ENCODE data around the gene BMX. TPM values are rescaled to one million over a fixed set of nuclear protein-coding genes. Genes with fewer than 3 reads are reported as not detected.

The BMX gene
- polyA plus RNA-seq, 1 donor from 2014 or later, result not detected

DNA sequence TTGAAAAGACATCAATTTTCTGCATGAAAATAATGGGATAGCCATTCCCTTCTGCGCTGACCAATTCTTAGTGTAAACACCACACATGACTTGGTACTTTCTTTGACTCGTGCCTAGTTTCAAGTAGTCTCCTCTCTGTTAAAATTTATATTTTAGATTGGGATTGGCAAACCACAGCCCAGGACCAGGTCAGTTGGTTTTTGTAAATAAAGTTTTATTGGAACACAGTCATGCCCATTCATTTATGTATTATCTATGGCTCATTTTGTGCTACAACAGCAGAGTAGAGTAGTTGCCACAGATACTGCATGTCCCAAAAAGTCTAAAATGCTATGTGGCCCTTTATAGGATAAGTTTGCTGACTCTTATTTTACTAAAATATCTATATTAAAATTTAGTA, 46.7 kb downstream of the BMX start:
- H3K27me3 ChIP-seq (ENCODE audit: insufficient read depth, low read depth, low read length), result no peaks in the 10 kb centered on the region
- no peaks in the 10 kb centered on the region for H3K36me3 ChIP-seq (ENCODE audit: insufficient read depth, low read length)
- no peak for TF ChIP-seq CTCF (IDR thresholded peaks at IDR 0.05; ENCODE audit: poor library complexity, severe bottlenecking)
- TF ChIP-seq REST (IDR thresholded peaks at IDR 0.05; ENCODE audit: borderline replicate concordance), result no peak
- no peak for TF ChIP-seq POLR2AphosphoS5 (IDR thresholded peaks at IDR 0.05)
- TF ChIP-seq EZH2 (IDR thresholded peaks at IDR 0.05; ENCODE audit: borderline replicate concordance, insufficient read depth, low read length, poor library complexity, severe bottlenecking), result no peak
- TF ChIP-seq SMC3 (conservative IDR thresholded peaks at IDR 0.05; ENCODE audit: poor library complexity), result no peak
- no peak for TF ChIP-seq RAD21 (conservative IDR thresholded peaks at IDR 0.05)
- TF ChIP-seq TAF1 (IDR thresholded peaks at IDR 0.05; ENCODE audit: low read depth), result no peak
- no peak for TF ChIP-seq EP300 (conservative IDR thresholded peaks at IDR 0.05; ENCODE audit: poor library complexity, severe bottlenecking)
- no peak for TF ChIP-seq MXI1 (conservative IDR thresholded peaks at IDR 0.05; ENCODE audit: poor library complexity, severe bottlenecking)
- no peak overlapping the region for H3K4me3 ChIP-seq (ENCODE audit: low read length)
- no peaks in the 10 kb centered on the region for H3K9me3 ChIP-seq (ENCODE audit: low read length)
- H3K27ac ChIP-seq (ENCODE audit: low read length), result no peak overlapping the region
- H4K20me1 ChIP-seq (ENCODE audit: insufficient read depth), result no peaks in the 10 kb centered on the region
- H3K9me2 ChIP-seq (ENCODE audit: insufficient read depth, low read length), result no peaks in the 10 kb centered on the region
- H3K4me2 ChIP-seq (ENCODE audit: low read length), result no peak overlapping the region
- no peaks in the 10 kb centered on the region for H3K79me2 ChIP-seq (replicated peaks; ENCODE audit: insufficient read depth, low read length)
- no peak overlapping the region for H3K9ac ChIP-seq (ENCODE audit: low read length)
- no peaks in the 10 kb centered on the region for H3F3A ChIP-seq (ENCODE audit: insufficient read depth, low read length, poor library complexity, severe bottlenecking)
- H2AFZ ChIP-seq (ENCODE audit: low read depth, low read length), result no peak overlapping the region

DNA sequence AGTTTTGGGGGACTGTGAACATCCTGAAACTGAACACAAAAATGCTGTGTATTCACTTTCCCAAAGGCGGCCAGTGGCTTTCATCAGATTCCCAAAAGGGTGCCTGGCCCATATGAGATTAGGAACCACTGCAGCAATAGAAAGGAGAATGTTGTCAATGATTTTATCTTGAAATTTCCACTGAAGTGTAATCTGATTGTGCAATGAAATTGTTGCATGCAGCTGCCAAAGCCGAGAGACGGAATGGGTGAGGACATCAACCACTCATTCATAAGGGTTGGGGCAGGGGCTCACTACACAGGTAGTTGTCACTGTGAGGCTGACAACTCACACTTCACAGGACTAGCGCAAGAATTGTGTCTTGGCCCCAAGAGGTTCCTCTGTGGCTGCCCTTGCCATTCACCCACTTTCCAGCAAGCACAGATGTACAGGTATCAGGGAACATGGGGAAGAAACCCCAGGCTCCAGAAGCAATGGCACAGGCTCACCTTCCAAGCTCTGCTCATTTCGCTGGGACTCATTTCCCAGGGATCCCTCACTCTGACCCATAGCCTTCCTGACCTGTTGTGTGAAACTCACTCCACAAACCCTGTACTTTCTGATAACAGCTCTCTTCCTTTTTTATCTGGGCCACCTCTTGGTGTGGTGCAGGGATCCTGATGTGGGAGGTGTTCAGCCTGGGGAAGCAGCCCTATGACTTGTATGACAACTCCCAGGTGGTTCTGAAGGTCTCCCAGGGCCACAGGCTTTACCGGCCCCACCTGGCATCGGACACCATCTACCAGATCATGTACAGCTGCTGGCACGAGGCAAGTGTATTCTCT, 48.8 kb downstream of the BMX start:
- no peaks in the 10 kb centered on the region for H3F3A ChIP-seq (ENCODE audit: insufficient read depth, low read length, poor library complexity, severe bottlenecking)
- H4K20me1 ChIP-seq (ENCODE audit: insufficient read depth), result no peaks in the 10 kb centered on the region
- no peak overlapping the region for H3K27ac ChIP-seq (ENCODE audit: low read length)
- H3K79me2 ChIP-seq (replicated peaks; ENCODE audit: insufficient read depth, low read length), result no peaks in the 10 kb centered on the region
- TF ChIP-seq REST (IDR thresholded peaks at IDR 0.05; ENCODE audit: borderline replicate concordance) (no peak), SMC3 (conservative IDR thresholded peaks at IDR 0.05; ENCODE audit: poor library complexity) (no peak), EP300 (conservative IDR thresholded peaks at IDR 0.05; ENCODE audit: poor library complexity, severe bottlenecking) (no peak), MXI1 (conservative IDR thresholded peaks at IDR 0.05; ENCODE audit: poor library complexity, severe bottlenecking) (no peak), POLR2AphosphoS5 (IDR thresholded peaks at IDR 0.05) (no peak), CTCF (IDR thresholded peaks at IDR 0.05; ENCODE audit: poor library complexity, severe bottlenecking) (no peak), RAD21 (conservative IDR thresholded peaks at IDR 0.05) (no peak), TAF1 (IDR thresholded peaks at IDR 0.05; ENCODE audit: low read depth) (no peak), EZH2 (IDR thresholded peaks at IDR 0.05; ENCODE audit: borderline replicate concordance, insufficient read depth, low read length, poor library complexity, severe bottlenecking) (no peak)
- H2AFZ ChIP-seq (ENCODE audit: low read depth, low read length), result no peak overlapping the region
- no peak overlapping the region for H3K9ac ChIP-seq (ENCODE audit: low read length)
- no peaks in the 10 kb centered on the region for H3K36me3 ChIP-seq (ENCODE audit: insufficient read depth, low read length)
- H3K4me3 ChIP-seq (ENCODE audit: low read length), result no peak overlapping the region
- no peak overlapping the region for H3K4me2 ChIP-seq (ENCODE audit: low read length)
- H3K9me2 ChIP-seq (ENCODE audit: insufficient read depth, low read length), result no peaks in the 10 kb centered on the region
- no peaks in the 10 kb centered on the region for H3K9me3 ChIP-seq (ENCODE audit: low read length)
- no peaks in the 10 kb centered on the region for H3K27me3 ChIP-seq (ENCODE audit: insufficient read depth, low read depth, low read length)

All from neural cell (in vitro differentiated cells).